GM20431 (cell line): ENCODE measurements around the gene FCGR1A.
"Not testable (repeated sequence)": the region's sequence is repeated elsewhere in the genome, so short reads cannot be mapped to it uniquely, and the experiment has no call there.

Experiments used
- in situ Hi-C: fragments of 300-500 bp; cut with MseI, MboI; formaldehyde crosslinking; loops from one replicate; pipeline ENCODE4 v1.15.0; 2020; ENCODE audit warnings: low sequenced_read_pairs; ENCODE audit not compliant: unreplicated experiment

FCGR1A gene

DNA sequence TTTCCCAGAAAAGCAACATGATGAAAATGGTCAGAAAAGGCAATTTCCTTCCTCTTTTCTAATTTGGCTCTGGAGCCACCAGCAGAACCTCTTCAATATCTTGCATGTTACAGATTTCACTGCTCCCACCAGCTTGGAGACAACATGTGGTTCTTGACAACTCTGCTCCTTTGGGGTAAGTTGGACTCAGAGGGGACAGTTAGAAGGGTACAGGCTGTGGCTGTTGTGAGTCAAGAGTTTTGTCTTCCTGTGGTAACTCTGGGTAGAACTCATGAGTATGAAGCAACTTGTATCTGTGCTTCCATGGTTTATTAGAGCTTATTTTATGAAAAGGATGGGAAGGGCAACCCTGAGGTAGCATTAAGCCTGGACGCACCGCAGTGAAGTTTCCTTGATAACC, at the start of gene FCGR1A:
Gene FCGR1A, plus strand, starts transcription at position 95 of the 400 bp plus-strand sequence. Its CDS starts 50 bp downstream, at position 145.
- in situ Hi-C loops = not testable (repeated sequence)

DNA sequence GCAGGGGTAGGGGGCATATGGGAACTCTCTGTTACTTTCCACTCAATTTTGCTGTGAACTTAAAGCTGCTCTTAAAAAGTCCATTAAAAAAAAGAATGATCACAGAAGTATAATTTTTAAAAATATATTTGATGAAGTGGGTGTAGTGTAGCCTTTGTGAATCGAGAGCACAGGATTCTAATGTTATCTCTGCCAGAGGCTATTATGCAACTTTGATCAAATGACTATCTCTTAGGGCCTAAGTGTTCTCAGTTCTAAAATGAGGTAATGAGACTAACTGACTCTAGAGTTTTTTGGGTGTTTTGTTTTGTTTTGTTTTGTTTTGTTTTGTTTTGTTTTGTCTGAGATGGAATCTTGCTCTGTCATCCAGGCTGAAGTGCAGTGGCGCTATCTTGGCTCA, 49.7 kb upstream of the FCGR1A start:
- in situ Hi-C loops = not testable (repeated sequence)

DNA sequence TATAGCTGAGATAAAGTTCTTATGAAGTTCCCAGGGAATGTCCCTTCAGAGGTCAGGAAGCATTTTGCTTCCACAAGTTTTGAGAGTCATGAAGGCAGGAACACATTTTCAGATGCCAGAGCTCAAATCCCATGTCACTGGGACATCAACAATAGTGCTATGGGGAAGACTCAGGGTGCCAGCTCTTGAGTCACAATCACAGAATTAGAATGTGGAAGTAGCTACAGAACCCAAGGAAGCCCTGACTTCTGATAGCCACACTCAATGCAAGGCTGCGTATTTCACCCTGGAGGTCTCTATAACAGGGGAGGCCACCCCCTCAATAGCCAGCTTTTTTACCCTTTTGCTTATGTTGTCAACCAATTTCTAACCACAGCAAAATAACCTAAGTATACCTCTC, 47.8 kb upstream of the FCGR1A start:
- in situ Hi-C loops = not testable (repeated sequence)

DNA sequence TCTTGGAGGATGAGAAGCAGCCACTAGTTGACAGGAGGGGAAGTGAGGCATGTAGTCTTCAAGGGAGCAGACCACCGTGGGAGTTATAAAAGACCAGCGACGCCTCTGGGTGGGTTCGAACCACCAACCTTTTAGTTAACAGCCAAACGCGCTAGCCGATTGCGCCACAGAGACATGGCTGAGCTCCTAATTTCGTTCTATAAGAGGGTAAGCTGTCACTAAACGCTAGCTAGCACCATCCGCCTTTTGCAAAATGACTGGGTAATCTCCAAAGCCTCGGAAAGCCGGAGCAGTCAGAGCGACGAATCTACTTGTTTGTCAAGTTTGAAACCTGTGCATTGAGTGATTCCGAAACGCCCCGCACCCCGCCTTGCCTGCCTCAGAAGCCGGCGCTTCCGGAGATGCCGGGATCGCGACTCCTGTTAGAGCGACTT, 42.3 kb upstream of the FCGR1A start:
- in situ Hi-C loops = not testable (repeated sequence)

DNA sequence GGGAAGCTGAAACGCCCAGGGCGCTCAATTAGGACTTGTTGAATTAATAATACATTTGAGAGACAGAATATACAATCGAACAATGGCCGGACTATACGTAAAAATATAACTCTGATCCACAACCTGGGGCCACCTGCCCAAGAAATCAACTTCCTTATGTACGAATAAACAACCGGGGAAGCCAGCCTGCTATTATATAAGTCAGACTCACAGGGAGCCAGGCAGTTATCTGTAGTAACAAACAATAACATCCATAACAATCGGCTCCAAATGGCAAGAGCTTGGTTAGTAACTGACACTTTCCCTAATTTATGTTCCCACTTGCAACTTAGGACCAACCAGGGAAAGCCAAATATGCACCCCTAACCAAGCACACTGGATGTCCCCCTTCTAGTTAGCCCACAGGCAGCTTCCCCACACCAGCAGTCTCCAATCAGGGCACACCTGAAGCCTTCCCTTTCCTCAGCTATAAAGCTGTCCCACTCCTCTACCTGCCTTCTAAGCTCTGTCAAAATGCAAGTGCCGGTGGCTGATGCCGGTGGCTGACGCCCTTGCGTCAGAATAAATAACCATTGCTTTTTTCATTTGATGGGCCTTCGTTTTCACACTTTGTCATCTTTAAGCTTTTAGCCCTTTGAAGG, 41.8 kb upstream of the FCGR1A start:
- in situ Hi-C loops = not testable (repeated sequence)

DNA sequence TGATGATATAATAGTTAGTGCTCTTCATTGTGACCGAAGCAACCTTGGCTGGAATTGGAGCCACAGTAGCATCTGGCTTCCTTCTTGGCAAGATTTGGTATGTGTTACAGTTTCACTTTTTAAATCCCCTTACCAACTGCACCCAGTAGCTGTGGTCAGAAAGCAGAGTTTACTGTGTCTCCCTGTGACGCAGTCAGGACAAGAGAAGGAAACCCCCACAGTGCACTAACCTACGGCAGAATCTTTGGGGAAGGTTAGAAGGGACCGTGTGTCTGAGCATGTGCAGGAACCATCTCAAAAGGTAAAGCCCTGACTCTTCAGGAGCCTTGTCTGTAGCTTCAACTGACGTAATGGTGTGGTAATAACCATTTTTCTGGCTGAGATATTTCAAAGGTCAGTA, 40.6 kb upstream of the FCGR1A start:
- in situ Hi-C loops = not testable (repeated sequence)

DNA sequence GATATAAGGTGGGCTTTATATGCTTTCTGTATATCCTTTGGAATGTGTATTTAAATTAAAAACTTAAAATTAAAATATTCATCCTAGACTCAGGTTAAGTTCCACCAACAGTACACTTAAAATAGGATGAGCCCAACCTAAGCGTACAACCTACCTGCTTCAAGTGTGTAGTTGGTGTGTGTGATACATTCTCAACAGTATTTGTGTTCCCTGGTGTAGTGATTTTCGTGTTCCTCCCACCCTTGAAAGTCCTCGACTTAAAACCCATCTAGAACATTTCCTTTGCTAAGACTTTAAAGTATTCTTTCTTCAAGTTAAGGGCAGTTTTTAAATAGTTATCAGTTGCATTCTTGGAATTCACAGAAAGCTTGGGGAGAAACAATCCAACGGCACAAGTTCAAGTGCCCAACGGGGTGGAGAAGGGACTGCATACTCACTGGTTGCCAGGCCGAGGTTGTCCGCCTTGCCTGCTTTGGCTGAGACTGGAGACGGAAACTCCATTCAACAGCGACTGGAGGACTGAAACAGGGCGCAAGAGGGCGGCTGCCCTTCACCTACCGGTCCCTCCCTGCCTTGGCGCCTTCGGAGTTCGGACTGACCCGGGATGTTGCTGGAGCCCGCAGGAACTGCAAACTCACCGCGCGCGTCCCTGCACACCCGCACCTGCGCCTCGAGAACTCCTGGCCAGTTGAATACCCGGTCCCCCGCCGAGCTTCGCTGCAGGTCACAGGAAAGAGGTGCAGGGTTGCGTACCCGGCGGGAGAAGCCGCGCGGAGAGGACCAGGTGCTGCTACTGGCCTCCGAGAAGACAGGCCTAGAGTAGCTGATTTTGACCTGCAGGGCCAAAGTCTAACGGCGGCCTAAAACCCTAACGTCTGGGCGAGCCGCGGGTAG, 35.8 kb upstream of the FCGR1A start:
- in situ Hi-C loops = not testable (repeated sequence)

DNA sequence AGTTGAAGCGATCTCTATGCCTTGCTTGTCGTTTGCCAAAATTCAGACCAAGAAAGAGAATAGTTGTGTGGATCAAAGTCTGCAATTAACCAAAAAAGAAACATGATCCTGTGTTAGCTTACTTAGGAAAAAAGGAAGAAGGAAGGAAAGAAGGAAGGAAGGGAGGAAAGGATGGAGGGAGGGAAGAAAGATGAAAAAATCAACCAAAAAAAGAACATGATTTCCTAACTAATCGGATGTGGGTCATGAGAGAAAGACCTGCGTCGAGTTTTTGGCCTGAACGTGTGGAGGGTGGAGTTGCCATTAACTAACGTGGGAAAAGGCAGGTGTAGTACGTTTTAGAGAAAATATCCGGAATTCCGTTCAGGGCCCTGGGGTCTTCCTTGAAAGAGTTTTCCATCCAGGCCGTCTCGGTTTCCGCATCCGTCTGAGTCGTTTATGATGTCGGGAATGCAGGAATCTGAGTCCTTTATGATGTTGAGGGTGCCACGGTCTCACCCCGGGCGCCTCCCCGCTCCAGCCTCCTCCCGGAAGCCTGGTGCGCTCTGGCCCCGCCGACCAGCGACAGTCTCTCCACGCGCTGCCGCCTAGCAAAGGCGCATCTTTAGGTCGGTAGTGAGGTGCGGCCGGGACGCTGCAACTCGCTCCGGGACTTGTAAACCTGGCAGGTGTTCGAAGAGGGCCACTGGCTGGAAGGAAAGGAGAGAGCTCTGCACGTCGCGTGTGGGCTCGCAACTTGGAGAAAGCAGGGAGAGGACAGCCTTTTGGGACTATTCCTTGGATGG, 34.9 kb upstream of the FCGR1A start:
- in situ Hi-C loops = not testable (repeated sequence)

DNA sequence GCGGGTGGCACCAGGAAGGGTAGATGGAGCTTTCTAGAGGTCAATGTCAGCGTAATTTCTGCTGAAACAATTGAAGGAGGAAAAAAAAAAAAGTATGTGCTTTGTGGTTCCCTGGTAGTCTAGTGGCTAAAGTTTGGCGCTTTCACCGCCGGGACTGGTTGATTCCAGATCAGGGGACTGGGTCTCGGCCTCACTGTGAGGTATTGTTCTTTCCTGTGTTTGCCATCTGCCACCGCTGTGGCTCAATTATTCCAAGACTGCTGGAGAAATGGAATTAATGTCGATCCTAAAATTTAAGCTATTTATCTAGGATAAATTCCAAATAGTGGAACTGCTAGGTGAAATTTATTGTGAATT, 34.4 kb upstream of the FCGR1A start:
- in situ Hi-C loops = not testable (repeated sequence)

DNA sequence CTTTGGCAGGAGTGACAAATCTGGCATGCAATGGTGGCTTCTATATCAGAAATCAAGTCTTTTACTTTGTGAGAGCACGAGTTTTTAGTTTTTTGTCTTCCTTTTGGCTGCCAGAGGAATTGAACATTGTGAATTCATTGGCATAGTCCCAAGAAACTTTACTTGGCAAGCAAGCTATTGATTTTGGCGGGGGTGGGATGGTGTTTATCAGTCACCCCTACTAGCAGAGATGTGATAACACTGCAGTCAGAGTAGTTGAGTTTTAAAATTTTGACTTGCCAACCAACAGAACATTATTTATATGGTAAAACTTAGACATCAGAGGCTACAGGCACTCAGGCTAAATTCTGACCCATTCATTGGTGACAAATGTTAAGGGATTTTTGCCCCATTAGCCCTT, 31.9 kb upstream of the FCGR1A start:
- in situ Hi-C loops = not testable (repeated sequence)

DNA sequence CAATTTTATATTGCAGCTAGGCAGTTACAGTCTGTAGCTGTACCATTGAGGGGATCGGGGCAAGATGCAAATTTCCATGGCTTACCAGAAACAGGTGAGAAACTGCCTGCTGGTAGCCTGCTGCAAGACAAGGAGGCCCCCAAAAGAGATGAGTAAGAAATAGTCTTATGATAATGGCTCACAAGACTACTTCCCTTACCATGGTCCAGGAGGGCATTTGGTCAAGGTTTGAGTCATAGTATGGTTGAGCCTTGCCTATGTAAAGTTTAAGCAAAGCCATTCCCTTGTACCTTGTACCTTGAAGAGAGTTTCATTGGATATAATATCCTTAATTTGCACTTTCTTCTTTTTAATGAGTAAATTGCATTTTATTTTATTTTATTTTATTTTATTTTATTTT, 30.3 kb upstream of the FCGR1A start:
- in situ Hi-C loops = not testable (repeated sequence)

DNA sequence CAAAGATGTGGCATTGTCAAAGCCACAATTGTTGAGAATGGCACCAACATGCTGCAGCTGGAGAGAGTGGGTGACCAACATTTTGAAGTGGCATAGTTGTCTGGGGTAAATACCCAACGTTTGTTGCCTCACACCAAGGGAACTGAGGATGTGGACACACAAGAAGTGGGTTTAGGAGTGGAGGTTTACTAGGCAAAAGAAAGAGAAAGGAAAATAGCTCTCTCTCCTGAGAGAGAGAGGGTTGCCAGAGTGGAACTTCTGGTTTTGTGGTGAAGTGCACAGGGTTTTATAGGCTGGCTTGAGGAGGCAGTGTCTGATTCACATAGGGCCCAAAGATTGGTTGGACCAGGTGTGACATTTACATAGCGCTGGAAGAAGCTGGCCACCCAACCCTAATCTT, 29.0 kb upstream of the FCGR1A start:
- in situ Hi-C loops = not testable (repeated sequence)

DNA sequence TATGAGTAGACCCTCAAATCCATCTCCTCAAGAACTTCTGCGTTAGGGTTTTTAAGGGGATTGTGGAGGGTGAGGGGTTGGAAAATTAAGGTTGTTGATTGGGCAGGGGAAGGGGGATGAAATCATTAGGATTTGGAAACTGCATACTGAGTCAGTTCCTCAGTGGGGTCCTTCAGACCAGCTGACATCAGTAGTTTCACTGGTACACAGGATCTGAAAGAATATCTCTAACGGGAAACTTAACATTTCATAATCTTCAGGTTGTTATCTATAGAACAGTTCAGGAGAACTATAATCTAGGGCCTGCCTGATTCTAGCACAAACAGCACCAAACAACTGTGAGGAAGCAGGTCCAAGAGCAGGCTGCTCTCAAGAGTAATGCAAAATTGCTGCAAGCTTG, 27.2 kb upstream of the FCGR1A start:
- in situ Hi-C loops = not testable (repeated sequence)

DNA sequence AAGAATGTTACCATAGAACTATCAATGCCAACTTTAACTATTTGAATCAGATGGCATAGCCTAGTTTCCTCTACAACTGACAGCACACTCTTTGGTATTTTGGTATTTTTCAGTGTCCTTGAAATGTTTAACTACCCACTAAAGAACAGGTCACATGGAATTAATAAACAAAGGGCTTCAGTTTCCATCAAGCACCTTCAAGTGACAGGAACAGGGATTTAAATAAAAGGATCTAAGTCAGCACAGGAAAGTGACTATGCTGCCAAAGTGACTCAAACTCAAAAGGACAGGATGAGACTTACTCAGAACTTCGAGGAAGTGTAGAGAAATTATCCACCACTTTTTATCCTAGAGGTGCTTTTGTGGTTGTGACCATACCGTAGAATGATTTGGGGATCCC, 20.2 kb upstream of the FCGR1A start:
- in situ Hi-C loops = not testable (repeated sequence)

DNA sequence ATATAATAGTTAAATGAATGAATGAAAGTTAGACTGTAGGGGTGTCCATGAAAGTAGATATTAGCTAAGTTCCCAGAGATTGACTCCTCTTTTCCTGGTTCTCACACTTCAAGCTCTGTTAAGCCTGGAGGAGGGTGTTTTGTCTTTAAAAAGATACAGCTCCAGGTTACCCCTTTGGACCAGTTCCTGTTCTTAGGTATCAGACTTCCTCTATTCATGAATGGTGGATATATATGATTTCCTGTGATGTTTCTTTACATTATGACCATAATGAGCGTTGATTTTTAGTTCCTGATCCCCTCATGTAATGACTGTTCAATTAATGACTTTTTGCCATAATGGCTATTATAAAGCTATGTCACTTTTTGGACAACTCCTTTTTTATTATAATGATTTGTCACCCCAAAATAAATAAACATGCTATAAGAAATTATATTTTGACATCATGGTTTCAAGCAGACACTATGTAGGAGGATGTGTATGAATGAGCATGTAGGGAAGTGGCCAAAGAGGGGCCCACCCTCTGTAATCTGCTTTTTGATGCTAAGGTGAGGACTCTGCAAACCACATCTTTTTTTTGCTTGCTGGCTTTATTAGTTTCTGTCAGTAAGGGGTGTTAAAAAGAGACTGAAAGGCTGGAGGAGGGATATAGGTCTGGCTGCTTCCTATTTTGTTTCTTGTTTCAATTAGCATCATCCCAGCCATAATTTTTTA, 18.2 kb upstream of the FCGR1A start:
- in situ Hi-C loops = not testable (repeated sequence)

DNA sequence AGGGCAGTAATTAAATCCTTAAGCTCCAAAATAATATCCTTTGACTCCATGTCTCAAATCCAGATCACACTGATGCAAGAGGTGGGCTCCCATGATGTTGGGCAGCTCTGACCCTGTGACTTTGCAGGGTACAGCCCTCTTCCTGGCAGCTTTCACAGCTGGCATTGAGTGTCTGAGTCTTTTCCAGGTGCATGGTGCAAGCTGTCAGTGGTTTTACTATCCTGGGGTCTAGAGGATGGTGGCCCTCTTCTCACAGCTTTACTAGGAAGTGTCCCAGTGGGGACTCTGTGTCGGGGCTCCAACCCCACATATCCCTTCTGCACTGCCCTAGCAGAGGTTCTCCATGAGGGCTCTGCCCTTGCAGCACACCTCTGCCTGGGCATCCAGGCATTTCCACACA, 16.3 kb upstream of the FCGR1A start:
- in situ Hi-C loops = not testable (repeated sequence)

DNA sequence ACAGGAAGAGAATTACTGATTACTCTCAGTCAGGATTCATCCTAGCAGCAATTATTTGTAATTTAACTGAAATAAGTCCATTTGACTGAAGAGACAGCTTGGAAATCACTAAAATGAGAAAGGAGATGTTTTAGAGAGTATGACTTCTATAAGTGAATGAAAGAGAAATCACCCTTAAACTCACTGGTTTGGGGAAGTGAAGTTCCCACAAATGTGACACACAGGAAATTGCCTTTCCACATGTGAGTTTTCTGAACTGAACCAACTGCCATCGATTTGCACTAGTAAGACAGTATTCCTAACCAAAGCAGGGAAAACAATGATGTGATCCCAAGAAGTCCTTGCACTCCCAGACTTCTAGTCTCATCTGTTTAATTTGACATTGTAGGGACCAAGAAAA, 13.3 kb upstream of the FCGR1A start:
- in situ Hi-C loops = not testable (repeated sequence)

DNA sequence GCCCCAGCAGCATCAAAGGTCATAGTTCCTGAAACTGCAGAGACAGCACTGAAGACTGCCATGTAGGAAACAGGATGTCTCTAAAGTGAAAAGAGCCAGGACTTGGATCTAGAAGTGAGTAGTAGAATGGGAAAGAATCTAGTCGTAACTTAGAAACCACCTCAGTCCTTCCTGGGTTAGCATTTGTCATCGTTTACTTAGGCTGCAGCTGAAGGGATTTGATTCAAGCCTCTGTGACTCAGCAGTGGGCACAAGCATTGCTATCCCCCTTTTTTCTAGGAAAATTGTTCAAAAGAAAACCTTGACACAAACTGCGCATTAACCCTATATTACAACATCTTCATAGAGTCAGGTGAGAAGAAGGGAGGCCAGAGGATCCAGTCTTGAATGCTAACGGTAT, 11.8 kb upstream of the FCGR1A start:
- in situ Hi-C loops = not testable (repeated sequence)

DNA sequence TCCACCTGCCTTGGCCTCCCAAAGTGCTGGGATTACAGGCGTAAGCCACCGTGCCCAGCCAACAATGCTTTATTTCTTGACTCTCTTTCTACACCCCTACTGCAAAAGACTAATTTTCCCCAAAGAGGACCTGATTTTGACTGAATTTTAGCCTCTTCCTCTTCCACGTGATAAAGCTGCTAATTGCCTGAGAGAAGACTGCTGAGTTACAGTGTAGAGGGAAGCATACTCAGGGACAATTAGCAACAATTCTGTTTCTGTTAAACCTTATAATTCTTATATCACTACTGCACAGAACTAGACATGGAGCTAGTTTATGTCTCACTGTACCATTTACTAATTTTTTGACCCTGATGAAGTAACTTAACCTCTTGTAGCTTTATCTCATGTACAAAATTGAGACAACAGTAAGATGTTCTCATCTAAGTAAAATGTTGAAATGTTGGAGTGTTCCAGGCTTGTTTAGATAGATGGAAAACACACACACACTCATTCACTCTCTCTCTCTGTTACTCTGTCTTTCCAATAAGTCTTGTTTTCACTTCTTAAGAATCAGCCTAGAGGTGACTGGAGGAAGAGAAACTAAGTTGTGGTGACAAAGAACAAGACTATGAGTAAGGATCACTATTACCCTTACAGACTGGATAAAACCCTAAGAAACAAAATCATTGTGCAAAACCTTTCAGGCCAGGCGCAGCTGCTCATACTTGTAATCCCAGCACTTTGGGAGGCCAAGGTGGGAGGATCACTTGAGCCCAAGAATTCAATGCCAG, 10.7 kb upstream of the FCGR1A start:
- in situ Hi-C loops = not testable (repeated sequence)
